DMS79 (cell line): ENCODE data around the gene RHBG.
"Not testable (repeated sequence)": the region's sequence is repeated elsewhere in the genome, so short reads cannot be mapped to it uniquely, and the experiment has no call there.

ENCODE experiments used
- DNase-seq: peaks from one replicate; lab custom pipeline; 2025; lab: John Stamatoyannopoulos, UW

Gene RHBG

GRCh38 chr1:156359973-156360372 is 9.0 kb upstream of the RHBG start:
- DNase-seq: no peak

- no peak for DNase-seq
These were observed 8.5 kb upstream of the RHBG start for GRCh38 chr1:156360534-156360933.

- no peak for DNase-seq
These were observed 3.3 kb upstream of the RHBG start for GRCh38 chr1:156365754-156366153.

- DNase-seq: no peak
These were observed 2.4 kb upstream of the RHBG start for GRCh38 chr1:156366378-156367166.

GRCh38 chr1:156367383-156368156 is 1.4 kb upstream of the RHBG start:
- DNase-seq: no peak

GRCh38 chr1:156368157-156368658 is 803 bp upstream of the RHBG start:
- DNase-seq: no peak

GRCh38 chr1:156369685-156370286 is 775 bp downstream of the RHBG start:
- DNase-seq: not testable (repeated sequence)

- DNase-seq: no peak
These were observed 2.7 kb downstream of the RHBG start for GRCh38 chr1:156371553-156372264.

- no peak for DNase-seq
These were observed 3.2 kb downstream of the RHBG start for GRCh38 chr1:156372265-156372586.

GRCh38 chr1:156372876-156373275 is 3.9 kb downstream of the RHBG start:
- DNase-seq: no peak

GRCh38 chr1:156373546-156373945 is 4.5 kb downstream of the RHBG start:
- DNase-seq: no peak

GRCh38 chr1:156376146-156376545 is 7.1 kb downstream of the RHBG start:
- no peak for DNase-seq

GRCh38 chr1:156376958-156377919 is 8.2 kb downstream of the RHBG start:
- no peak for DNase-seq

GRCh38 chr1:156378557-156378956 is 9.5 kb downstream of the RHBG start:
- DNase-seq: no peak

GRCh38 chr1:156379420-156380165 is 10.6 kb downstream of the RHBG start:
- DNase-seq: no peak

GRCh38 chr1:156382561-156382960 is 13.6 kb downstream of the RHBG start:
- no peak for DNase-seq

GRCh38 chr1:156383023-156383422 is 14.0 kb downstream of the RHBG start:
- peak; percentile 28 for DNase-seq

GRCh38 chr1:156384007-156384406 is 15.0 kb downstream of the RHBG start:
- DNase-seq: no peak

- no peak for DNase-seq
These were observed 15.6 kb downstream of the RHBG start for GRCh38 chr1:156384658-156385057.

- DNase-seq: peak; percentile 11
These were observed 16.6 kb downstream of the RHBG start for GRCh38 chr1:156385534-156386031.
